Measurements from ENCODE around the gene EYA3.

DNA sequence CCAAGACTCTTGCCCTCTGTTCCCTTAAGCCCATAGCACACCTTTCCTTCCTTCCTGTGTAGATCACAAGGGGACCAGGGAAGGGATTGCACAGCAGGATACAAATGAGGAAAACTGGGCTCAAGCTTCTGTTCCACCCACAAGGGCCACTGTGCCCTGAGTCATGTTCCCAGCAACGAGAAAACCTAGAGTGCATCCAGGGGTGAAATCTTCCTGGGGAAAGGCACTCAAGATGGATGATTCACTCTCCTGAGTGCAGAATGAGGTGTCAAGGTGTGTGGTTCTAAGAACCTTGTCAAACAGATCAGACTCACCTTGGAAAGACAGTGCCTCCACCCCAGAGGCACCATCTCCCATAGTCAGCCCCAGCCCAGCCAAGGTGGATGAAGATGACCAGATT lies 40.7 kb upstream of the EYA3 start:
- TF ChIP-seq ZNF8 (CRISPR knock-in tag; IDR thresholded peaks at IDR 0.05), result no peak
- TF ChIP-seq RARB (CRISPR knock-in tag; IDR thresholded peaks at IDR 0.05), result no peak
- TF ChIP-seq, protein P1, sequence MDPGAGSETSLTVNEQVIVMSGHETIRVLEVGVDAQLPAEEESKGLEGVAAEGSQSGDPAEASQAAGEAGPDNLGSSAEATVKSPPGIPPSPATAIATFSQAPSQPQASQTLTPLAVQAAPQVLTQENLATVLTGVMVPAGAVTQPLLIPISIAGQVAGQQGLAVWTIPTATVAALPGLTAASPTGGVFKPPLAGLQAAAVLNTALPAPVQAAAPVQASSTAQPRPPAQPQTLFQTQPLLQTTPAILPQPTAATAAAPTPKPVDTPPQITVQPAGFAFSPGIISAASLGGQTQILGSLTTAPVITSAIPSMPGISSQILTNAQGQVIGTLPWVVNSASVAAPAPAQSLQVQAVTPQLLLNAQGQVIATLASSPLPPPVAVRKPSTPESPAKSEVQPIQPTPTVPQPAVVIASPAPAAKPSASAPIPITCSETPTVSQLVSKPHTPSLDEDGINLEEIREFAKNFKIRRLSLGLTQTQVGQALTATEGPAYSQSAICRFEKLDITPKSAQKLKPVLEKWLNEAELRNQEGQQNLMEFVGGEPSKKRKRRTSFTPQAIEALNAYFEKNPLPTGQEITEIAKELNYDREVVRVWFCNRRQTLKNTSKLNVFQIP (CRISPR knock-in tag; IDR thresholded peaks at IDR 0.05; ENCODE audit: borderline replicate concordance, low read depth), result no peak

Data from SK-N-SH treated with all-trans-retinoic acid at 6 μM for 48 hours (cell line).